HEK293T (cell line): ENCODE data around the gene CRHR2.
"Not testable (repeated sequence)": the region's sequence is repeated elsewhere in the genome, so short reads cannot be mapped to it uniquely, and the experiment has no call there.

Experiments used
- CTCF ChIA-PET: fragments of 350-600 bp; formaldehyde crosslinking; extraction: SDS; loops from one replicate; lab custom pipeline; 2021; ENCODE audit warnings: antibody characterized with exemption, inconsistent platforms; lab: Yijun Ruan, JAX
- POLR2A ChIA-PET: fragments of 350-600 bp; formaldehyde crosslinking; extraction: SDS; loops from one replicate; lab custom pipeline; 2020; ENCODE audit warnings: antibody characterized with exemption, inconsistent platforms; lab: Yijun Ruan, JAX
- DNase-seq: peaks from one replicate; pipeline ENCODE4 v3.0.0; 2012; ENCODE audit warnings: mixed read lengths; ENCODE audit errors: extremely low spot score
- ARNT ChIP-seq: fragments of 450-650 bp; IDR thresholded peaks from 2 replicates; pipeline ENCODE4 v1.6.1; 2017; ENCODE audit warnings: mild to moderate bottlenecking
- BHLHE40 ChIP-seq: fragments of 450-650 bp; IDR thresholded peaks from 2 replicates; pipeline ENCODE4 v1.6.1; 2016; ENCODE audit warnings: mild to moderate bottlenecking, moderate library complexity, borderline replicate concordance
- CTBP1 ChIP-seq: fragments of 450-650 bp; IDR thresholded peaks from 2 replicates; pipeline ENCODE4 v1.6.1; 2016; ENCODE audit warnings: borderline replicate concordance
- ELF4 ChIP-seq: fragments of 450-650 bp; IDR thresholded peaks from 2 replicates; pipeline ENCODE4 v1.6.1; 2017; ENCODE audit warnings: antibody characterized with exemption
- FOXA1 ChIP-seq: fragments of 450-650 bp; IDR thresholded peaks from 2 replicates; pipeline ENCODE4 v1.6.1; 2016; ENCODE audit warnings: mild to moderate bottlenecking
- FOXK2 ChIP-seq: fragments of 450-650 bp; IDR thresholded peaks from 2 replicates; pipeline ENCODE4 v1.6.1; 2016; ENCODE audit warnings: mild to moderate bottlenecking
- FOXM1 ChIP-seq: fragments of 450-650 bp; IDR thresholded peaks from 2 replicates; pipeline ENCODE4 v1.6.1; 2017; ENCODE audit warnings: mild to moderate bottlenecking, borderline replicate concordance
- HDGF ChIP-seq: fragments of 450-650 bp; IDR thresholded peaks from 2 replicates; pipeline ENCODE4 v1.6.1; 2017; ENCODE audit warnings: antibody characterized with exemption, borderline replicate concordance
- L3MBTL2 ChIP-seq: fragments of 450-650 bp; conservative IDR thresholded peaks from 2 replicates; pipeline ENCODE4 v1.6.1; 2016; ENCODE audit warnings: mild to moderate bottlenecking
- LEF1 ChIP-seq: fragments of 450-650 bp; IDR thresholded peaks from 2 replicates; pipeline ENCODE4 v1.6.1; 2017; ENCODE audit warnings: mild to moderate bottlenecking, borderline replicate concordance
- NFRKB ChIP-seq: fragments of 450-650 bp; IDR thresholded peaks from 2 replicates; pipeline ENCODE4 v1.6.1; 2016; ENCODE audit warnings: mild to moderate bottlenecking, moderate library complexity
- SP1 ChIP-seq: fragments of 450-650 bp; IDR thresholded peaks from 2 replicates; pipeline ENCODE4 v1.6.1; 2017
- SUZ12 ChIP-seq: fragments of 450-650 bp; IDR thresholded peaks from 2 replicates; pipeline ENCODE4 v1.6.1; 2016; ENCODE audit warnings: mild to moderate bottlenecking
- TARDBP ChIP-seq: fragments of 450-650 bp; IDR thresholded peaks from 2 replicates; pipeline ENCODE4 v1.6.1; 2016
- ZNF384 ChIP-seq: fragments of 450-650 bp; IDR thresholded peaks from 2 replicates; pipeline ENCODE4 v1.6.1; 2016
- TF ChIP-seq, protein P1 (sequence below): fragments of 450-650 bp; IDR thresholded peaks from 2 replicates; pipeline ENCODE4 v1.6.1; 2016

CRHR2 gene

GRCh38 chr7:30727061-30727945 lies 45.0 kb upstream of the CRHR2 start:
- ChIA-PET CTCF (interaction anchor here (0.6 kb wide), 1 partner anchor 12 kb away, joined by 3 read pairs; no protein-coding TSS in a partner anchor), POLR2A (no interaction called here)
- TF ChIP-seq L3MBTL2 (no peak), FOXA1 (no peak), SP1 (no peak), NFRKB (no peak), BHLHE40 (no peak), TARDBP (no peak), LEF1 (no peak), ELF4 (no peak), FOXK2 (no peak), FOXM1 (no peak)
- no peak for DNase-seq

GRCh38 chr7:30726296-30727006 lies 44.2 kb upstream of the CRHR2 start:
- CTCF ChIA-PET, result no interaction called here
- POLR2A ChIA-PET, result no interaction called here
- TF ChIP-seq HDGF, result no peak
- no peak for TF ChIP-seq ELF4
- TF ChIP-seq TARDBP, result no peak
- TF ChIP-seq, protein P1, sequence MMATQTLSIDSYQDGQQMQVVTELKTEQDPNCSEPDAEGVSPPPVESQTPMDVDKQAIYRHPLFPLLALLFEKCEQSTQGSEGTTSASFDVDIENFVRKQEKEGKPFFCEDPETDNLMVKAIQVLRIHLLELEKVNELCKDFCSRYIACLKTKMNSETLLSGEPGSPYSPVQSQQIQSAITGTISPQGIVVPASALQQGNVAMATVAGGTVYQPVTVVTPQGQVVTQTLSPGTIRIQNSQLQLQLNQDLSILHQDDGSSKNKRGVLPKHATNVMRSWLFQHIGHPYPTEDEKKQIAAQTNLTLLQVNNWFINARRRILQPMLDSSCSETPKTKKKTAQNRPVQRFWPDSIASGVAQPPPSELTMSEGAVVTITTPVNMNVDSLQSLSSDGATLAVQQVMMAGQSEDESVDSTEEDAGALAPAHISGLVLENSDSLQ, result no peak
- no peak for TF ChIP-seq LEF1
- no peak for TF ChIP-seq BHLHE40
- no peak for TF ChIP-seq CTBP1
- TF ChIP-seq SUZ12, result no peak
- TF ChIP-seq FOXK2, result no peak
- TF ChIP-seq NFRKB, result no peak
- no peak for TF ChIP-seq L3MBTL2
- no peak for TF ChIP-seq ARNT
- no peak for TF ChIP-seq ZNF384
- TF ChIP-seq SP1, result no peak
- TF ChIP-seq FOXM1, result no peak
- no peak for TF ChIP-seq FOXA1
- no peak for DNase-seq

- no peak for DNase-seq
- no peak for TF ChIP-seq ELF4
- no peak for TF ChIP-seq BHLHE40
- no peak for TF ChIP-seq SUZ12
- no peak for TF ChIP-seq CTBP1
- no peak for TF ChIP-seq HDGF
- TF ChIP-seq TARDBP, result no peak
- CTCF ChIA-PET, result interaction anchor here (0.6 kb wide), 1 partner anchor 175 kb away, joined by 4 read pairs; no protein-coding TSS in a partner anchor
- POLR2A ChIA-PET, result no interaction called here
These were observed 41.5 kb upstream of the CRHR2 start for GRCh38 chr7:30723776-30724175.

DNA sequence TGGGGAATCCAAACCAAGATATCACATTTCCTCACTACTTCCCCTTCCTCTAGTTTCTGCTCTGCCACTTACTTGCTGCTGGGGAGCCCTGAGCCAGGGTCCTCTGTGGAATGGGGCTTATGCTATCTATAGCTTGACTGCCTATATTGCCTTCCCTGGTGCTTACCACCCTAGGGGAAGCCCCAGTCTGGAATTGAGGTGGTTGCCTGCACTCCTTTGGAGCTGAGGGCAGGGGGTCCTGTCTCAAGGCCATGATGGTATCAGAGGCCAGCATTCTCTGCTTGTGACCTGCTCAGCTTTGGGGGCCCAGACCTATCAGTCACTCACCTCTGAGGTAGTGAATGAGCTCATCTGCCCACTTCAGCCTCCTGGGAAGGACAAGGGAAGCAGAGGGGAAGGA lies 40.4 kb upstream of the CRHR2 start:
- POLR2A ChIA-PET, result no interaction called here
- DNase-seq, result no peak
- CTCF ChIA-PET, result no interaction called here
- no peak for TF ChIP-seq FOXM1
- TF ChIP-seq TARDBP, result no peak
- TF ChIP-seq BHLHE40, result no peak
- TF ChIP-seq, protein P1, result no peak
- TF ChIP-seq HDGF, result no peak
- no peak for TF ChIP-seq L3MBTL2
- TF ChIP-seq LEF1, result no peak
- no peak for TF ChIP-seq NFRKB
- no peak for TF ChIP-seq FOXA1
- no peak for TF ChIP-seq ARNT
- no peak for TF ChIP-seq CTBP1
- TF ChIP-seq SUZ12, result no peak
- no peak for TF ChIP-seq SP1
- TF ChIP-seq ZNF384, result no peak
- TF ChIP-seq FOXK2, result no peak
- TF ChIP-seq ELF4, result no peak

DNA sequence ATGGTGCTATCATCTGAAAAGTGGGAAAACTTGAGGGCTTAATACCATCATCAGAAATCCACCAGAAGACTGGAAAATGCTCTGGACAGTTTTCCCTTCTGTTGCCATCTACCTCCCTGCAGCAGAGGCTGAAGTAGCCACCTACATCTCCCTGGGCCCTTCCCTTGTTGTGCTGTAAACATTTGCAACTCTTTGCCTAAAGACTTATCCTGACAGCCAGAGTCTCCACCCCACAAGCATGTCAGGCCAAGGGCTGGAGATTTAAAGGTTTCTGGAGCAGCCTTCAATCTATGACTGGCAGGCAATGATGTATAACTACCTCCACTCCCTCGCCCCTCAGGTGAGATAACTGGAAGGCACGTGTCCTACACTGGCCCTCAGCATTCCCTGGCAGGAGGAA lies 39.9 kb upstream of the CRHR2 start:
- POLR2A ChIA-PET, result no interaction called here
- TF ChIP-seq LEF1, result no peak
- CTCF ChIA-PET, result no interaction called here
- no peak for DNase-seq

- TF ChIP-seq CTBP1, result no peak
- TF ChIP-seq HDGF, result no peak
- no peak for TF ChIP-seq SUZ12
- TF ChIP-seq FOXK2, result no peak
- TF ChIP-seq, protein P1, result no peak
- TF ChIP-seq NFRKB, result no peak
- no peak for TF ChIP-seq FOXM1
- no peak for TF ChIP-seq FOXA1
- no peak for TF ChIP-seq ARNT
- TF ChIP-seq L3MBTL2, result no peak
- TF ChIP-seq TARDBP, result no peak
- TF ChIP-seq SP1, result no peak
- no peak for TF ChIP-seq BHLHE40
- ChIA-PET CTCF (no interaction called here), POLR2A (interaction anchor here (0.6 kb wide), 1 partner anchor 13 kb away, joined by 3 read pairs; no protein-coding TSS in a partner anchor)
- DNase-seq, result no peak
These were observed 39.0 kb upstream of the CRHR2 start for GRCh38 chr7:30721211-30721610.

GRCh38 chr7:30719434-30719833 lies 37.2 kb upstream of the CRHR2 start:
- CTCF ChIA-PET, DNase-seq, POLR2A ChIA-PET: not testable (repeated sequence)
